HCT116 (cell line): ENCODE measurements around the gene SPRR5. TPM values are rescaled to one million over a fixed set of nuclear protein-coding genes. Genes with fewer than 3 reads are reported as not detected.

Experiments used
- ATAC-seq: fragments of 200-7000 bp; cut with Tn5 transposase; 2 replicates; pipeline ENCODE4 v1.9.1; 2020; ENCODE audit warnings: mild to moderate bottlenecking, moderate library complexity
- BruUV-seq: library from RNA; stranded (reverse); fragments of 400-500 nt; replicated peaks from 2 replicates; lab custom pipeline; 2021; lab: Mats Ljungman, UMichigan
- CTCF ChIA-PET: fragments of 300-600 bp; sonication (Branson Sonifier 250); formaldehyde crosslinking; loops from one replicate; lab custom pipeline; 2021; ENCODE audit warnings: antibody characterized with exemption; lab: Charles Lee
- POLR2A ChIA-PET: fragments of 300-600, 350-600 bp; sonication (Branson Sonifier 250); formaldehyde crosslinking; loops from one replicate; lab custom pipeline; 2021; ENCODE audit warnings: antibody characterized with exemption; lab: Charles Lee
- RAD21 ChIA-PET, 2 experiments: fragments of 300-600 bp; sonication (Branson Sonifier 250); formaldehyde crosslinking; loops; one replicate each; lab custom pipeline; 2023; ENCODE audit warnings: low total read pairs in 2 of 2; ENCODE audit not compliant: uncharacterized antibody in 2 of 2, unreplicated experiment in 2 of 2, low non-redundant PET in 1 of 2; lab: Charles Lee
- DNase-seq: peaks from one replicate; pipeline ENCODE4 v3.0.0-alpha.2; 2010; ENCODE audit warnings: low read depth, low spot score
- H2AFZ ChIP-seq: fragments of 200-600 bp; shearing (Covaris generic), sonication (generic); 2 replicates; pipeline ENCODE4 v1.6.1; 2017; ENCODE audit warnings: low read depth, mixed run types, mixed read lengths, antibody characterized with exemption, low read length; ENCODE audit not compliant: poor library complexity, severe bottlenecking
- H3K27ac ChIP-seq: 2 replicates; pipeline ENCODE4 v1.5.1; 2012; ENCODE audit warnings: low read depth, low read length
- H3K27me3 ChIP-seq: fragments of 200-600 bp; sonication (generic); 2 replicates; pipeline ENCODE4 v1.6.1; 2016; ENCODE audit warnings: mixed run types, low read length, mixed read lengths; ENCODE audit not compliant: insufficient read depth
- H3K36me3 ChIP-seq, 2 experiments: fragments of 200-500 bp in 1 of 2; fragments of 200-600 bp in 1 of 2; sonication (Bioruptor generic) in 1 of 2; sonication (generic) in 1 of 2; 2 replicates each; pipeline versions ENCODE4 v1.5.1 to v1.6.1; 2014 to 2016; ENCODE audit warnings: low read length in 2 of 2, inconsistent platforms in 1 of 2, mixed read lengths in 1 of 2, mixed run types in 1 of 2; ENCODE audit not compliant: insufficient read depth in 2 of 2, control insufficient read depth in 1 of 2
- H3K4me1 ChIP-seq, 2 experiments: fragments of 200-600 bp in 1 of 2; sonication (generic) in 1 of 2; 2 replicates each; pipeline versions ENCODE4 v1.5.1 to v1.6.1; 2012 to 2017; ENCODE audit warnings: low read length in 2 of 2, inconsistent platforms in 1 of 2, mild to moderate bottlenecking in 1 of 2, mixed read lengths in 1 of 2, mixed run types in 1 of 2, moderate library complexity in 1 of 2; ENCODE audit not compliant: insufficient read depth in 2 of 2, control insufficient read depth in 1 of 2
- H3K4me2 ChIP-seq: fragments of 200-600 bp; sonication (generic); 2 replicates; pipeline ENCODE4 v1.6.1; 2017; ENCODE audit warnings: mixed run types, low read length, mixed read lengths
- H3K4me3 ChIP-seq, 2 experiments: fragments of 200-600 bp in 1 of 2; sonication (generic) in 1 of 2; replicated peaks in 1 of 2; 2 replicates each; pipeline ENCODE4 v1.5.1; 2011 to 2016; ENCODE audit warnings: low read length in 2 of 2, control low read depth in 1 of 2, low read depth in 1 of 2, mild to moderate bottlenecking in 1 of 2, mixed read lengths in 1 of 2, mixed run types in 1 of 2
- H3K79me2 ChIP-seq: fragments of 200-600 bp; sonication (generic); 2 replicates; pipeline ENCODE4 v1.6.1; 2017; ENCODE audit warnings: mild to moderate bottlenecking, mixed run types, low read length, moderate library complexity, mixed read lengths; ENCODE audit not compliant: insufficient read depth
- H3K9ac ChIP-seq: fragments of 200-600 bp; sonication (generic); 2 replicates; pipeline ENCODE4 v1.6.1; 2016; ENCODE audit warnings: low read length, mixed read lengths
- H3K9me2 ChIP-seq: fragments of 200-600 bp; sonication (generic), shearing (Covaris generic); 2 replicates; pipeline ENCODE4 v1.6.1; 2017; ENCODE audit warnings: mixed run types, mild to moderate bottlenecking, moderate library complexity; ENCODE audit not compliant: insufficient read depth
- H3K9me3 ChIP-seq, 2 experiments: fragments of 200-500 bp in 1 of 2; fragments of 200-600 bp in 1 of 2; sonication (Bioruptor generic) in 1 of 2; sonication (generic) in 1 of 2; 2 replicates each; pipeline ENCODE4 v1.6.1; 2014 to 2017; ENCODE audit warnings: low read length in 2 of 2, mixed read lengths in 2 of 2, inconsistent platforms in 1 of 2, low read depth in 1 of 2, mild to moderate bottlenecking in 1 of 2, mixed run types in 1 of 2, moderate library complexity in 1 of 2; ENCODE audit not compliant: control insufficient read depth in 1 of 2, insufficient read depth in 1 of 2
- H4K20me1 ChIP-seq: fragments of 200-600 bp; sonication (generic), shearing (Covaris generic); 2 replicates; pipeline ENCODE4 v1.6.1; 2017; ENCODE audit warnings: mixed run types, mild to moderate bottlenecking, moderate library complexity; ENCODE audit not compliant: insufficient read depth
- EGR1 ChIP-seq: IDR thresholded peaks from 2 replicates; pipeline ENCODE4 v1.6.1; 2012; ENCODE audit warnings: low read depth
- JUND ChIP-seq: IDR thresholded peaks from 2 replicates; pipeline ENCODE4 v1.6.1; 2012
- POLR2A ChIP-seq: IDR thresholded peaks from 2 replicates; pipeline ENCODE4 v1.7.0; 2011; ENCODE audit warnings: borderline replicate concordance; ENCODE audit not compliant: insufficient read depth, insufficient read length; ENCODE audit errors: extremely low read depth
- ZNF274 ChIP-seq: fragments of 200-500 bp; sonication (Bioruptor generic); IDR thresholded peaks from 2 replicates; pipeline ENCODE4 v1.6.1; 2014; ENCODE audit warnings: mild to moderate bottlenecking, low read depth, low read length, inconsistent platforms
- intact Hi-C: fragments of 100-400 bp; cut with micrococcal nuclease; formaldehyde crosslinking; loops from 2 replicates; pipeline ENCODE4 v1.10.0; 2022
- total RNA-seq: library from RNA; stranded (reverse); gene quantifications from one replicate; pipeline ENCODE4 v1.2.1, GENCODE V29; 2021; ENCODE audit not compliant: unreplicated experiment
- TF ChIP-seq, protein P1 (sequence below): IDR thresholded peaks from 2 replicates; pipeline ENCODE4 v1.6.1; 2011; ENCODE audit warnings: mild to moderate bottlenecking, low read length, moderate library complexity; ENCODE audit not compliant: insufficient replicate concordance; ENCODE audit errors: extremely low read depth

The SPRR5 gene
- total RNA-seq, 1 experiment from 2014 or later, result not detected

- TF ChIP-seq, protein P1, sequence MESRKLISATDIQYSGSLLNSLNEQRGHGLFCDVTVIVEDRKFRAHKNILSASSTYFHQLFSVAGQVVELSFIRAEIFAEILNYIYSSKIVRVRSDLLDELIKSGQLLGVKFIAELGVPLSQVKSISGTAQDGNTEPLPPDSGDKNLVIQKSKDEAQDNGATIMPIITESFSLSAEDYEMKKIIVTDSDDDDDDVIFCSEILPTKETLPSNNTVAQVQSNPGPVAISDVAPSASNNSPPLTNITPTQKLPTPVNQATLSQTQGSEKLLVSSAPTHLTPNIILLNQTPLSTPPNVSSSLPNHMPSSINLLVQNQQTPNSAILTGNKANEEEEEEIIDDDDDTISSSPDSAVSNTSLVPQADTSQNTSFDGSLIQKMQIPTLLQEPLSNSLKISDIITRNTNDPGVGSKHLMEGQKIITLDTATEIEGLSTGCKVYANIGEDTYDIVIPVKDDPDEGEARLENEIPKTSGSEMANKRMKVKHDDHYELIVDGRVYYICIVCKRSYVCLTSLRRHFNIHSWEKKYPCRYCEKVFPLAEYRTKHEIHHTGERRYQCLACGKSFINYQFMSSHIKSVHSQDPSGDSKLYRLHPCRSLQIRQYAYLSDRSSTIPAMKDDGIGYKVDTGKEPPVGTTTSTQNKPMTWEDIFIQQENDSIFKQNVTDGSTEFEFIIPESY, result no peak
- no peak for TF ChIP-seq EGR1
- TF ChIP-seq ZNF274, result no peak
- TF ChIP-seq JUND, result no peak
These were observed 10.6 kb downstream of the SPRR5 start (continued) for GRCh38 chr1:152957561-152957960.

DNA sequence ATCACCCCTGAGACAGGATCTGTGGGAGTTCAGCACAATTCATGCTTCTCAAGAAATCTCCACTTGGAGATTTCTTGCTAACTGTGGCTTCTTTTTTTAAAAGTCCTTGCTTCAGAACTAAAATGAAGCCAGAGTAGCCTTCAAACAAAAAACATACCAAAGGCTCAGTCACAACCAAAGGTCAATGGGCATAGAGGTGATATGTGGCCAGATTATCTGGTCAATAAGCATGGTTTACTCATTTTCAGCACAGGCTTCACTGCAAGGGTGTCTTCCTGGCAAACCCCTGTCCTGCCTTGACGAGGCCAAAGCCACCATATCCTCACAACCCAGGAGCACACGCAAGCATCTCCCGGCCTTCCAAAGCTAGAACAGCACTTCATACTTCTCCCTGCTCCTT, 12.3 kb downstream of the SPRR5 start:
- no peaks in the 10 kb centered on the region; the same call in 1 of the 2 replicates for H4K20me1 ChIP-seq
- no peaks in the 10 kb centered on the region for H3K79me2 ChIP-seq
- peaks cover 6% of the 10 kb centered on the region for H3K27me3 ChIP-seq
- no peak overlapping the region for H3K9ac ChIP-seq
- ChIA-PET CTCF (interaction anchor here (4.2 kb wide), 1 partner anchor 234 kb away, joined by 34 read pairs; no protein-coding TSS in a partner anchor), POLR2A (no interaction called here), RAD21 (no interaction called here)
- H3K4me1 ChIP-seq, result peaks cover 0 to 3% of the 10 kb centered on the region in 2 experiments; a peak in 2 of 4 replicates
- H3K4me2 ChIP-seq, result no peak overlapping the region
- no peak for DNase-seq
- no peaks in the 10 kb centered on the region for H3K36me3 ChIP-seq
- H3K9me3 ChIP-seq, result no peaks in the 10 kb centered on the region
- H2AFZ ChIP-seq, result no peak overlapping the region
- H3K9me2 ChIP-seq, result no peaks in the 10 kb centered on the region
- intact Hi-C loops, result no loop called here
- no peak overlapping the region for H3K27ac ChIP-seq
- no peak for ATAC-seq
- no TSS peak for BruUV-seq
- H3K4me3 ChIP-seq, result no peak overlapping the region
- TF ChIP-seq POLR2A, result no peak
- TF ChIP-seq, all 23 proteins: peak for 0
